ENCODE results near the gene GPRC6A.

The GPRC6A gene

DNA sequence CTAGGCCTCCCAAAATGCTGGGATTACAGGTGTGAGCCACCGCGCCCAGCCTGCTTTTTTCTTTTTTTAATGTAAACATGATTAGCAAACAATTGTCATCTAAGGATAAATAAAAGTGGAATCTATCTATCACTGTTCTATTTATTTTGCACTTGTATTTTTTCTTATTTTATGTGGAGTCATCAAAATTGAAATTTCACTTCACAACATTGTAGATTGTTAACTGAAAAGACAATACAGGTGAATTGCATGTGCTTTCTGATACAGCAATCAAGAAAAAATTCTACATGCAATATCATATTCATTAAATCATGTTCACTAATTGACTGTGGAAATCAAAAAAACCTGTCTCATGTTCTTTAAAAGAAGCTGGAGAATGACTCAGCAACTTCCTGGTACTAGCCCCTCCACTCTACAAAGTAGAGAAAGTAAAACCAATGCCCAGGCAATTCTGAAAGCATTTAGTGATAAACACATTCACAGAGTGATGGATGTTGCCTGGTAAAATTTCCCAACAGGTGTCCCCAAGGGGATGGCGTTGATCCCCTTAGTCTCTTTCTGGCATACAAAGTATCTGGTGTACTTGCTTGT, 37.5 kb upstream of the GPRC6A start:
- CTCF ChIA-PET, result no interaction called here
- POLR2A ChIA-PET, result no interaction called here
- no peak for DNase-seq (ENCODE audit: extremely low spot score)
- TF ChIP-seq, protein P1, sequence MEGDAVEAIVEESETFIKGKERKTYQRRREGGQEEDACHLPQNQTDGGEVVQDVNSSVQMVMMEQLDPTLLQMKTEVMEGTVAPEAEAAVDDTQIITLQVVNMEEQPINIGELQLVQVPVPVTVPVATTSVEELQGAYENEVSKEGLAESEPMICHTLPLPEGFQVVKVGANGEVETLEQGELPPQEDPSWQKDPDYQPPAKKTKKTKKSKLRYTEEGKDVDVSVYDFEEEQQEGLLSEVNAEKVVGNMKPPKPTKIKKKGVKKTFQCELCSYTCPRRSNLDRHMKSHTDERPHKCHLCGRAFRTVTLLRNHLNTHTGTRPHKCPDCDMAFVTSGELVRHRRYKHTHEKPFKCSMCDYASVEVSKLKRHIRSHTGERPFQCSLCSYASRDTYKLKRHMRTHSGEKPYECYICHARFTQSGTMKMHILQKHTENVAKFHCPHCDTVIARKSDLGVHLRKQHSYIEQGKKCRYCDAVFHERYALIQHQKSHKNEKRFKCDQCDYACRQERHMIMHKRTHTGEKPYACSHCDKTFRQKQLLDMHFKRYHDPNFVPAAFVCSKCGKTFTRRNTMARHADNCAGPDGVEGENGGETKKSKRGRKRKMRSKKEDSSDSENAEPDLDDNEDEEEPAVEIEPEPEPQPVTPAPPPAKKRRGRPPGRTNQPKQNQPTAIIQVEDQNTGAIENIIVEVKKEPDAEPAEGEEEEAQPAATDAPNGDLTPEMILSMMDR (IDR thresholded peaks at IDR 0.05; ENCODE audit: control extremely low read depth, extremely low read depth, low read depth, missing control alignments), result no peak

DNA sequence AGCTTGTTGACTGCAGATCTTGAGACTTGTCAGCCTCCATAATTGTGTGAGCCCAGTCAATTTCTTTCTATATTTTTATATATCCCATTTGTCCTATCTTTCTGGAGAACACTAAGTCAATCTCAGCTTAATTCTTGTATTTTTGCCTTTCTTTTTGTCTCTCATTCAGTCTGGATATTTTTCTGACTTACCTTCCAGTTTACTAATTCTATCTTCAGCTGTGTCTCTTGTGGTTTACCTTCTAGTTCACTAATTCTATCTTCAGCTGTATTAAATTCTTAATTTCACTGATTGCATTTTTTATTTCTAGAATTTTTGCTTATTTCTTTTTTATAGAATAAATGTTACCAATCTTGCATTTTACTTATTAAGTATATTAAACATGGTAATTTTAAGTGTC, 30.4 kb upstream of the GPRC6A start:
- ChIA-PET CTCF (no interaction called here), POLR2A (no interaction called here)
- no peak for DNase-seq (ENCODE audit: extremely low spot score)
- TF ChIP-seq, protein P1 (IDR thresholded peaks at IDR 0.05; ENCODE audit: control extremely low read depth, extremely low read depth, low read depth, missing control alignments), result no peak

- POLR2A ChIA-PET, result no interaction called here
- TF ChIP-seq, protein P1 (IDR thresholded peaks at IDR 0.05; ENCODE audit: control extremely low read depth, extremely low read depth, low read depth, missing control alignments), result no peak
- CTCF ChIA-PET, result no interaction called here
- no peak for DNase-seq (ENCODE audit: extremely low spot score)
Observed at GRCh38 chr6:116858060-116858459, 29.2 kb upstream of the GPRC6A start.

- DNase-seq (ENCODE audit: extremely low spot score), result peak; percentile 5
- POLR2A ChIA-PET, result no interaction called here
Observed at GRCh38 chr6:116847227-116847626, 18.3 kb upstream of the GPRC6A start.

DNA sequence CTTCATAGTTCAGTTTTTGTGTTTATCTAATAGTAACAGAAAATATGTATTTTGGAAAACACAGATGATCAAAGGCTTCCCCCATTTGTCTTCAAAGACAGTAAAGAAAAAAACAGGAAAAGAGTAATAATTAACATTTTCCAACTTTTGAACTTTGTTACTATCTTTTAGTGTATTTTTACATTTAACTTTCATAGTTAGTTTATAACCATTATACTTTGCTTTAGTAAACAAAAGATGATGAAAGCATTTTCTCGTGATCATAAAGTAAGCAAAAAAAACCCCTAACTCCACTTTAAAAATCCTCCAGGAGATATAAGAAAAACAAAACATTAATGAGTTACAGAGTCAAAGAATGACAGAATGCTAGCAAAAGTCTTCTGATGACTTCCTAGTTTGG, 13.6 kb upstream of the GPRC6A start:
- CTCF ChIA-PET, result interaction anchor here (1.1 to 2.0 kb wide), 2 partner anchors 9 to 64 kb away, joined by 3 to 4 read pairs; no protein-coding TSS in a partner anchor
- DNase-seq (ENCODE audit: extremely low spot score), result no peak
- TF ChIP-seq, protein P1 (IDR thresholded peaks at IDR 0.05; ENCODE audit: control extremely low read depth, extremely low read depth, low read depth, missing control alignments), result no peak
- POLR2A ChIA-PET, result no interaction called here

More at GRCh38 chr6:116847227-116847626, 18.3 kb upstream of the GPRC6A start:
- CTCF ChIA-PET, result interaction anchor here (0.8 to 1.5 kb wide), 7 partner anchors 14 to 314 kb away, joined by 3 to 4 read pairs (median 3); no protein-coding TSS in a partner anchor
- TF ChIP-seq, protein P1 (IDR thresholded peaks at IDR 0.05; ENCODE audit: control extremely low read depth, extremely low read depth, low read depth, missing control alignments), result peak; percentile 28

DNA sequence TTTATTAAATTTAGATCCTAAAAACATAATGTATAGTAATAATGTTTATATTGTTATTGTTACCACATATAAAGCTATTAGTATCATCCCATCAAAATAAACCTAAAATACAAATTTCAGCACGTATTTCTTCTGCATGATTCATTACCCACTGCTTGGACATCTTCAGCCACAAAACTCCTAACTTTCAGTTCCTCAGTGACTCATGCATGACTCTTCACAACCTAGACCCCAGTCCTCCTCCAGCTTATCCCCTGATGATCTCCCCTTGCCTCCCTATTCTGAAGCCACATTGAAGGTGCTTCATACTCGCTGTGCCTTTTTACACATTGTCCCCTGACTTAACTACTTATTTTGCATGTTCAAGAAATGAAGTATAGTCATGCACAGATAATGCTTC, 11.2 kb upstream of the GPRC6A start:
- POLR2A ChIA-PET, result no interaction called here
- no peak for DNase-seq (ENCODE audit: extremely low spot score)
- CTCF ChIA-PET, result no interaction called here
- TF ChIP-seq, protein P1 (IDR thresholded peaks at IDR 0.05; ENCODE audit: control extremely low read depth, extremely low read depth, low read depth, missing control alignments), result no peak

Data from GM10248 (cell line).